Stimulated activated effector memory CD8-positive, alpha-beta T cell treated with anti-CD3 and anti-CD28 coated beads, Interleukin-12 subunit alpha, Interleukin-12 subunit beta, amount 100 ng/mL, for 72 hours (primary cell): ENCODE results near the gene PAPOLB.

ENCODE experiments used
- ATAC-seq: fragments of 150-1000 bp; cut with Tn5 transposase; 2 replicates; pipeline ENCODE4 v1.10.0; 2021
- DNase-seq, 2 donors: peaks; one replicate each; pipeline ENCODE4 v3.0.0; 2021 to 2022; ENCODE audit warnings: low spot score in 2 of 2
- H3K27ac Mint-ChIP-seq: one replicate; pipeline ENCODE4 v1.8.0; 2022; ENCODE audit warnings: mild to moderate bottlenecking, mixed read lengths
- H3K36me3 Mint-ChIP-seq: one replicate; pipeline ENCODE4 v1.8.0; 2022; ENCODE audit warnings: mild to moderate bottlenecking, mixed read lengths
- H3K4me1 Mint-ChIP-seq: one replicate; pipeline ENCODE4 v1.8.0; 2022; ENCODE audit warnings: mixed read lengths
- H3K4me3 Mint-ChIP-seq: one replicate; pipeline ENCODE4 v1.8.0; 2022; ENCODE audit warnings: mild to moderate bottlenecking, mixed read lengths
- H3K9me3 Mint-ChIP-seq: one replicate; pipeline ENCODE4 v1.8.0; 2022; ENCODE audit warnings: mixed read lengths

Gene PAPOLB

DNA sequence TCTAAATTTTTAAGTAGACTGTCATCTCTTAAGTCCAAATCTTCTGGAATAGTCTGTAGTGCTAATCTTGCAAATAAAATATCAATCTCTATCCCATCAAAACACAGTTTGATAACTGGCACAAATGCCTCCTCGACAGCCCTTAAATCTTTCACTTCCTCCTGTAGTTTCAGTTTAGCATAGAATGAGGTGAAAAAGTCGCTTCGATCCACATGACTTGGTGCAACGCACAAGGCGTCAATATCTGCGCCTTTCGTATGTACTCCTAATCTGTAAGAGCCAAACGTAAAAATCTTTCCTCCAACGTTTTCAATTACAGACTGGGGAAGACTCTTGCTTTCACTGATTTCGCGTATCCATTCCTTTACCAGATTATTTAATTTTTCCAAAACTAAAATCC, 603 bp downstream of the PAPOLB start:
- no peak for ATAC-seq

DNA sequence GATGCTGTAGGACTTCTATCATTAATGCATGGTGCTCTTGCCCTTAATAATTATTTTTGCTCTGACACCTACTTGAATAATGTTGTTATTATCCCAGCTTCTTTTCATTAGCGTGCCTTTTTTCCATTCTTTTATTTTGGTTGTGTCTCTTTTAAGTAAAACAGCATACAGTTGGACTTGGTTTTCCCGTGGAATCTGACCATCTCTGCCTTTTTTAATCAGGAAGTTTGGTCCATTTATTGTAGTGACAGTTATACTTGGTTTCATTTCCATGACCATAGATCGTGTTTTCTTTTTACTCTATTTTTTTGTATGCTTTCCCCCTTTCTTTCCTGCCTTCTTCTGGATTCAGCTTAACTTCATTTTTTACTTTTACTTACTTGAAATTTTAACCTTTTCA, 4.6 kb downstream of the PAPOLB start:
- H3K9me3 Mint-ChIP-seq, result no peaks in the 10 kb centered on the region
- no peak overlapping the region for H3K27ac Mint-ChIP-seq
- H3K4me3 Mint-ChIP-seq, result no peak overlapping the region
- ATAC-seq (no peak), DNase-seq (no peak)
- peaks cover 6% of the 10 kb centered on the region for H3K4me1 Mint-ChIP-seq
- H3K36me3 Mint-ChIP-seq, result no peaks in the 10 kb centered on the region

More for the DNA sequence above, 603 bp downstream of the PAPOLB start:
- H3K4me1 Mint-ChIP-seq, result peaks cover 6% of the 10 kb centered on the region
- no peaks in the 10 kb centered on the region for H3K36me3 Mint-ChIP-seq
- peaks cover 5% of the 10 kb centered on the region for H3K9me3 Mint-ChIP-seq
- no peak for DNase-seq
- peak overlapping the region; percentile 65 for H3K4me3 Mint-ChIP-seq
- H3K27ac Mint-ChIP-seq, result no peak overlapping the region

DNA sequence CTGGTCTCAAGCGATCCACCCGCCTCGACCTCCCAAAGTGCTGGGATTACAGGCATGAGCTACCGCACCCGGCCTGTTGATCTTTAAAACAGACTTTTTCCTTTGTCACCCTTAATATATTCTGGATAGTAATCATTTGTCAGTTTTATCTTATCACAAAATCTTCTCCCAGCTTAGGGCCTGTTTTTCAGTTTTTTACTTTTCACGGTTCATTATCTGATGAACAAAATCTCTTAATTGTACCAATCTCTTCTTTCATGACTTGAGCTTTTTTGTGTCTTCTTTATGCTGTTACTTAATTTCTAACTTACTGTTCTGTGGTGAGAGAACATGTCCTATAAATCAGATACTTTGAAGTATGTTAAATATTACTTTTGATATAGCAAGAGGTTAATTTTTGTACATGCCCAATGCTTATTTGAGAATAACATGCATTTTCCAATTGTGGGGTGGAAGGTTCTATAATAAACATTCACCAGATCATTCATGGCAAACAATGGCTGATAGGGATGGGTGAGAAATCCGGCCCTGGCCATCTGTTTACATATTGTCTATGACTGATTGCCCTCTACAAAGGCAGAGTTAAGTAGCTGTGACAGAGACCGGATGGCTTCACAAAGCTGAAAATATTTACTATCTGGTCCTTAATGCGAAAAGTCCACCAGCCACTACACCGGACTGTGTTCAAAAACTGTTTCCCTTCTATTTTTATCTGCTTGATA, 5.3 kb downstream of the PAPOLB start:
- ATAC-seq (no peak), DNase-seq (no peak)
- Mint-ChIP-seq H3K9me3 (no peaks in the 10 kb centered on the region), H3K4me3 (no peak overlapping the region), H3K4me1 (peaks cover 8% of the 10 kb centered on the region), H3K27ac (no peak overlapping the region), H3K36me3 (no peaks in the 10 kb centered on the region)

DNA sequence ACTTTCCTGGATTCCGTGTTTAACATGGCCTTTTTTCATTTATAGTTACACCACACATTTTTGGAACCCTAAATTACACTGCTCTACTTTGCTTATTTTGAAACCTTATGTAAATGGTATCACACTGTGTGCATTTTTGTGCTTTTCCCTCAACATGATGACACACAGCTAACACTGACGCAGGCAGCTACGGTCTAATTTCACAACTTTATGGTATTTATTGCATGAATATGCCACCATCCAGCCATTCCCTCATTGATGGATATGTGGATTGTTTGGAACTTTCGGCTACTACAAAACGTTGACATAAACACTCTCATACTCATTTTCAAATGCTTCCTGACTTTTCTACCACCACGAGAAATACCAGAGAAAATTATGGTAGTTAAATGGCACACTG, 6.9 kb downstream of the PAPOLB start:
- ATAC-seq, result no peak
- Mint-ChIP-seq H3K4me3 (no peak overlapping the region), H3K27ac (no peak overlapping the region), H3K36me3 (no peaks in the 10 kb centered on the region), H3K4me1 (peaks cover 15% of the 10 kb centered on the region), H3K9me3 (no peaks in the 10 kb centered on the region)
- DNase-seq, result no peak

DNA sequence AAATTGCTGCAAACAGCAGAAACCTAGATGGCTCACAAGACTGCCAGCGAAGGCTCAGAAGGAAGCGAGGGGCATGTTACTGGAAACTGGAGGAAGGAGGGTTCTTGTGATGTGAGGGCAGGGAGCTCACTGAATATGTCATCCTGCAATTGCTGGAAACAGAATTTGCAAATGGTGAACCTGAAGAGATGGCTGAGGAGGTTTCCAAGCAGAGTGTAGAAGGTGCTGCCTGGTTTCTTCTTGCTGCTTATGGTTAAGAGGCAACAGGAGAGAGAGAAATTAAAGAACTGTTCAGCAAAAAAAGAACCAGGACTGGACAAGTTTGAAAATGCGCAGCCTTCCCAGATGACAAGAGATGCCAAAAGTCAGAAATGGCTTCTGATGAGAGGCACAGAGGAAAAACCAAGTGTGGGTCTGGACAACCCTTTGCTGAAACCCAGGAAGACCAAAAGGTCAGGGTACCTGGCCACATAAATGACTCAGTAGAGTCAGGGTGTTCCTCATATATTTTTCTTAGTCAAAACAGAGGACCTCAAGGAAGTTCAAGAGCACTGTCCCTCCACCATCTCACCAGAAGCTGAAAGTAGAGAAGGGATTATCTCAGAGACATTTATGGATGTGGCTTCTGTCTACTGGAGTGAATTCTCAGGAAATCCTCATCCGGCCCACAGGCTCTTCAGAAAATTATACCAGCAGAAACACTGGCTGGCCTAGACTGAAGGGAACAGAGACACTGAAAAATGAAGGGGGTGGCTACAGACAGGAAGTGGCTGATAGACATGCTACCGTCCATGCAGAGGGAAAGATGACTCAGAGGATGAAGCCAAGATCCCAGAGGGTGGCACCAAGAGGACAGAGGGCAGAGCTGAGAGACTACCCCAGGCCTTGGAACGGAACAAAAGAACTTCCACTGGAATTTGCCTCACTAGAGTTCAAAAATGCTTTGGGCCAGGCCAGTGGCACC, 10.1 kb downstream of the PAPOLB start:
- Mint-ChIP-seq H3K27ac (peak overlapping the region; percentile 1), H3K4me1 (peaks cover 15% of the 10 kb centered on the region), H3K4me3 (no peak overlapping the region), H3K9me3 (no peaks in the 10 kb centered on the region), H3K36me3 (no peaks in the 10 kb centered on the region)
- DNase-seq, result no peak
- peak; percentile 85 for ATAC-seq

DNA sequence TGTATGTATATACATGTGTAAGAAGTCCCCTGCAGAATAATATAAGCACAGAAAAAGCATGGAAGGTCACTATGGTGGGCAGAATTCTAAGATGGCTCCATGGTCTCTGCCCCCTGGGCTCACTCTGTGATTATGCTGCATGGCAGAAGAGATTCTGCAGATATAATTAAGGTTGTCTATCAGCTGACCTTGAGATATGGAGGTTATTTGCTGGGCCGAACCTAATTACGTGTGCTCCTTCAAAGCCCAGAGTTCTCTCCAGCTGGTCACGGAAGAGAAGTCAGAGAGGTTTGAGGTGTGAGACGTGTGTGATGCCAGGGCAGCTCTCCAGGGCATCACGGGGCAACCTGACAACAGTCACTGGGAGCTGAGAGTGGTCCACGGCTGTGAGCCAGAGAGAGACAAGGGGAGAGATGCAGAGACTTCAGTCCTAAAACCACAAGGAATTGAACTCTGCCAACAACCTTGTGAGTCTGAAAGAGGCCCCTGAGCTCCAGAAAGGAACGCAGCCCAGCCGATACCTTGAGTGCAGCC, 11.5 kb downstream of the PAPOLB start:
- no peak for DNase-seq
- Mint-ChIP-seq H3K36me3 (no peaks in the 10 kb centered on the region), H3K4me1 (peaks cover 15% of the 10 kb centered on the region), H3K9me3 (no peaks in the 10 kb centered on the region), H3K27ac (no peak overlapping the region), H3K4me3 (no peak overlapping the region)
- no peak for ATAC-seq

DNA sequence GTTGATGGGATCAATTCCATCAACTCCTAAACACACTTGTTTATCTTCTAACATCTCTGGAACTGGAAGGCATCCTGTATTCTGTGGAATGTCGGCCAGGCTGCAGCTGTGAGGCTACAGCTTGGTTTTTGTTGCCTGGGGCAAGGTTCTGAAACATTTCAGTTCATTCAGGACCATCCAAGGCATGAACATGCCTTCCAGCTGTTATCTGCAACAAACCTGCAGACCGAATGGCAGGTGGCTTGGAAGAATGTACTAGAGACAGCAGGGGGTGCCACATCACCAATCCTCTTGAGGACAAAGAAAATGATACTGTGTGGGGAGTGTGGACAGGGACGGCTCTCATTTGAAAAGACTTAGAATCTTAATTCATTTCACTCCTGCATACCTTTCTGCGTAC, 12.4 kb downstream of the PAPOLB start:
- no peaks in the 10 kb centered on the region for H3K36me3 Mint-ChIP-seq
- peaks cover 15% of the 10 kb centered on the region for H3K4me1 Mint-ChIP-seq
- DNase-seq (no peak), ATAC-seq (peak; percentile 68)
- no peak overlapping the region for H3K27ac Mint-ChIP-seq
- H3K4me3 Mint-ChIP-seq, result no peak overlapping the region
- no peaks in the 10 kb centered on the region for H3K9me3 Mint-ChIP-seq

DNA sequence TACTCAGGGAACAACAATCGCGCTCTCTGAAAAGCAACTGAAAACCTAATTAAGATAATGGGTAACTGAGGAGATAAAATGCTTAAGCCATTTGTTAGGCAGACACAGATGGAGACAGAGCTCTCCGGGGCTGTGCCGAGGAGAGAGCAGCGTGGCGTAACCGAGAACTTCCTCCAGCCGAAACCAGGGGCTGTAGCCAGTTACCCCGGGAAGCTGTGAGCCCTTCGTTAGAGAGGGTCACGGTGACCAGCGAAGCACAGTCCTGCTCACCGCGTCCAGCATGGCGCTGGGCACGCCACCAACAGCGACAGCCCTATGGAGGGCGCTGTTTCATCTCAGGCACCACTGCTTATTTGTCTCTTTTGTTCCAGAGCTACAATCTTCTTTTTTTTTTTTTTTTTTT, 16.1 kb downstream of the PAPOLB start:
- Mint-ChIP-seq H3K27ac (no peak overlapping the region), H3K4me1 (no peaks in the 10 kb centered on the region), H3K4me3 (no peak overlapping the region), H3K36me3 (no peaks in the 10 kb centered on the region), H3K9me3 (no peaks in the 10 kb centered on the region)
- ATAC-seq, result no peak
- no peak for DNase-seq

DNA sequence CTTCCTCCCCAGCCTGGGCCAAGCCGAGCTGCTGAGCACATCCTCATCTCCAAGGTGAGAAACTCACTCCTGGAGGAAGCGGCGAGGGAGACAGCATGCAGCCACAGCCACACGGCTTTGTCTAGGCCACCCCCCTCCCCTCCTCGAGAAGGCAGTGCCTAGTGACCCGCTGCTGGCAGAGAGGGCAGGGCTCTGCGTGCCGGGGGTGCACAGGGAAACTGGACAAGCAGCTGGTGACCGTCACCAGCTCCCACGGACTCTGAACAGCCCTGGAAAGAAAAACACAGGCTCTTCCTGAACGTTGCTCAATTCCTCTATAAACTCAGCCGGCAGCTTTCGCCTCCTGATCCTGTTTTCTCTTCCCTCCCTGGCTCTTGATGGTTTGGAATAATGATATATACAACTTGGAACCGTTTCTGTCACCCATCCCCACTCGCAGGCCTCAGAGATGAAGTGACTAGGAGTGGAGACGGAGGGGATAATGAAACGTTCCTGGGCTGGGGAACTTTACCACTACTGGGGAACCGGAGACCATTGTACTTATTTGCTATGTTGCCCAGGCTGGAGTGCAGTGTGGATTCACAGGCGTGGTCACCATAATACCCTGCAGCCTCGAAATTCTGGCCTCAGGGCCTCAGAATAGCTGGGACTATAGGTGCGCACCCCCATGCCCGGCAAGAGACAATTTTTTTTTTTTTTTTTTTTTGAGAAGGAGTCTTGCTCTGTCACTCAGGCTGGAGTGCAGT, 19.3 kb downstream of the PAPOLB start:
- Mint-ChIP-seq H3K36me3 (no peaks in the 10 kb centered on the region), H3K4me1 (no peaks in the 10 kb centered on the region), H3K27ac (no peak overlapping the region), H3K9me3 (no peaks in the 10 kb centered on the region), H3K4me3 (no peak overlapping the region)
- ATAC-seq, result no peak
- DNase-seq, result no peak

DNA sequence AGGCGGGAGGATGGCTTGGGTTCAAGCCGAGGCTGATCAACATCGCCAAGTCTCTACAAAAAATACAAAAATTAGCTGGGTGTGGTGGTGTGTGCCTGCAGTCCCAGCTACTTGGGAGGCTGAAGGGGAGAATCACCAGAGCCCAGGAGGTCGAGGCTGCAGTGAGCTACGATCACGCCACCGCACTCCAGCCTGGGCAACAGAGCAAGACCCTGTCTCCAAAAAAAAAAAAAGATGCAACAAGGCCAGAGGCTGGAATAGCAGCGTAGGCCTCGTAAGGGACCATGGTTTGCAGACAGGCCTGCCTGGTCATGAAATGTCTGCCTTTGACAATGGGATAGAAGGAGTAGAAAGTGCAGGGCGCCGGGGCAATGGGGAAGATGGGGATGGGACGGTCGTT, 20.0 kb downstream of the PAPOLB start:
- no peaks in the 10 kb centered on the region for H3K9me3 Mint-ChIP-seq
- ATAC-seq, result no peak
- H3K4me1 Mint-ChIP-seq, result no peaks in the 10 kb centered on the region
- no peak for DNase-seq
- H3K27ac Mint-ChIP-seq, result no peak overlapping the region
- H3K4me3 Mint-ChIP-seq, result no peak overlapping the region
- no peaks in the 10 kb centered on the region for H3K36me3 Mint-ChIP-seq

DNA sequence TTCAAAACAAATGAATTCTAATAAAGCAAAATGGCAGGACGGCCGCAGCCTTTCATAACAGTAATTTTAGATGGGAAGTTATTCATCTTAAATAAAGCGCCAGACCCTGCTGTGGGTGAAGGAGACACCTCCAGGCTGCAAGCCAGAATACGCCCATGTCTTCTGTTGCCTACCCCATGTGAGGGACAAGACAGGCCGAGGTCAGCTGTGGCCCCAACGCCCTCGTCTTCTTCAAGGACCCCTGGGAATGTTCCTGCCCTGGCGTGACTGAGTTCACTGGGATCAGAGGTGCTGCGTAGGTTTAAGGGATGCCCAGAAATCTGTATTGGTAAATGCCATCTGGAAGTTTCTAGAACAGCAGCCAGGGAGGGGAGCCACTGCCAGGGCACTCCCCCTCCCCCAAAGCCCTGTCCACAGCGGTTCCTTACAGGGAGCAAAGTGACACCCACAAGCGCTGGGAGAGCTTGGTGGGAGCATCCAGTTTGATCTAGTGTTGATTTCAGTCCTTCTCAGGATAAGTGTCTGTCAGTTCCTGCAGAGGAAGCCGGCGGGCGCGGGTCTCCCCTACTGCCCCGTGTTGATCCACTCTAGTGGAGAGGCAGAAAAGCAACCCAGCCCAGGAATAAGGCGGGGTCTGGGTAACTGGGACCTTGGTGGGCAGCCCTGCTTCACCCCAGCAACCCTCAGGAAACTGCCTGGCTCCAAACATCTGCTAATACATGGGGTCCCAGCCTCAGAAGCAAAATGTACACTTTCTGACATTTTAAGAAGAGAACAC, 20.6 kb downstream of the PAPOLB start:
- DNase-seq (no peak), ATAC-seq (no peak)
- no peak overlapping the region for H3K27ac Mint-ChIP-seq
- H3K36me3 Mint-ChIP-seq, result no peaks in the 10 kb centered on the region
- no peaks in the 10 kb centered on the region for H3K4me1 Mint-ChIP-seq
- no peak overlapping the region for H3K4me3 Mint-ChIP-seq
- H3K9me3 Mint-ChIP-seq, result no peaks in the 10 kb centered on the region

DNA sequence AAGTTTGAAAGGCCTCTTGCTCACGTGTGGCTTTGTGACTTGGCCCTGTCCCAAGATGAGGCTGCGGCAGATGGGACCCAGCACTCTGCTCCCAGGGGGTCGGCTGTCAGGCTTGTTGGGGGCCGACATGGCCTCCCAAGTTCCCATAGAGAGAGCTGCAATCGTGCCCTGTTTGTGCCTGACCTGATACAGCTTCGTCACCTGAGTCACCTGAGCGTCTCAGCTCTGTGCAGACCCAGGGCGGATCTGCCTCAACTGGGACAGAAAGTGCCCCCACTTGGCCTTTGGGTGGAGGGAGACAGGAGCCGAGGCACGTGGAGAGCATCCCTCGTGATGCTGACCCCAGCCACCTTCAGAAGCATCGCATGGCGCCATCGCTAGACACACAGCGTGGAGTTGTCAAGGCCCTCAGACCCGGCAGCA, 21.7 kb downstream of the PAPOLB start:
- DNase-seq (no peak), ATAC-seq (no peak)
- Mint-ChIP-seq H3K4me1 (no peaks in the 10 kb centered on the region), H3K4me3 (no peak overlapping the region), H3K36me3 (no peaks in the 10 kb centered on the region), H3K9me3 (no peaks in the 10 kb centered on the region), H3K27ac (no peak overlapping the region)

DNA sequence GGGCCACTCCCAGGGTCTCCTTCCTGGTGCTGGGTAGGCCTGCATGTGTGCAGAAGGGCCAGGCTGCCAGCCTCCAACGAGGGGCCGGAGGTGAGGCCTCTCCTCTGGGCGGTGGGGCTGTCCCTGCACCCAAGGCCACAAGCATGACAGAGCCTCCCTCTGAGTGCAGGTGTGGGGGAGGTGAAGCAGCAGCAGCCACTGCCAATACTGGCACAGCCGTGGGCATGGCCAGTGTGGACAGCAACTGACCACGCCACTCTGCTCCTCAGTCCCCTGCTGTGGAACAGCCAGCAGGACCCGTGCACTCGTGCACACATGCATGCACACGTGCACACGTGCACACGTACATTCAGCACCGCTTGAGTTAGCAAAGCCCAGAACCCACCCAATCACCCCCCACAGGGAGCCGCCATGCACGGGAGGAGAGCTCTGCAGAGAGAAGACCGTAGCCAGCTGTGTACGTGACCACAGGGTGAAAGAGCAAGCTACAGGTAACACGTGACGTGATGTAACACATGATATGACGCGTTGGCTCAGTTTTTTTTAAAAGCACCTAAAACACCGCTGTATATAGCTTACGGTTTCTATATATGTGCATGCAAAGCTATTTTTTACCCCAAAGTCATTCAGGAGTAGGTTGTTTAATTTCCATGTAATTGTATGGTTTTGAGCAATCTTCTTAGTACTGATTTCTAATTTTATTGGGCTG, 23.1 kb downstream of the PAPOLB start:
- H3K4me3 Mint-ChIP-seq, result no peak overlapping the region
- H3K4me1 Mint-ChIP-seq, result no peaks in the 10 kb centered on the region
- no peaks in the 10 kb centered on the region for H3K9me3 Mint-ChIP-seq
- no peaks in the 10 kb centered on the region for H3K36me3 Mint-ChIP-seq
- ATAC-seq (no peak), DNase-seq (no peak)
- H3K27ac Mint-ChIP-seq, result no peak overlapping the region
